Right lobe of liver (tissue), 4 donors: ENCODE measurements around the gene TCTN2.

Experiments used
- POLR2A ChIP-seq: fragments of 450-650 bp; IDR thresholded peaks from one replicate; pipeline ENCODE4 v1.6.1; 2017; ENCODE audit warnings: antibody characterized with exemption, mild to moderate bottlenecking
- TF ChIP-seq, protein P1 (sequence below), 4 donors: fragments of 200-600 bp in 3 of 4; fragments of 450-650 bp in 1 of 4; IDR thresholded peaks; one replicate each; pipeline versions ENCODE4 v1.5.1 to v1.8.0; 2016 to 2022; ENCODE audit warnings: antibody characterized with exemption in 4 of 4, mild to moderate bottlenecking in 2 of 4
- donor health status: DM: no; HTN: no; CAD: no.
- donor health status: DM: no; HTN: no; CAD: no.
- donor health status: DM: no; HTN: yes; CAD: no.

- TF ChIP-seq POLR2A = no peak
- TF ChIP-seq, protein P1, sequence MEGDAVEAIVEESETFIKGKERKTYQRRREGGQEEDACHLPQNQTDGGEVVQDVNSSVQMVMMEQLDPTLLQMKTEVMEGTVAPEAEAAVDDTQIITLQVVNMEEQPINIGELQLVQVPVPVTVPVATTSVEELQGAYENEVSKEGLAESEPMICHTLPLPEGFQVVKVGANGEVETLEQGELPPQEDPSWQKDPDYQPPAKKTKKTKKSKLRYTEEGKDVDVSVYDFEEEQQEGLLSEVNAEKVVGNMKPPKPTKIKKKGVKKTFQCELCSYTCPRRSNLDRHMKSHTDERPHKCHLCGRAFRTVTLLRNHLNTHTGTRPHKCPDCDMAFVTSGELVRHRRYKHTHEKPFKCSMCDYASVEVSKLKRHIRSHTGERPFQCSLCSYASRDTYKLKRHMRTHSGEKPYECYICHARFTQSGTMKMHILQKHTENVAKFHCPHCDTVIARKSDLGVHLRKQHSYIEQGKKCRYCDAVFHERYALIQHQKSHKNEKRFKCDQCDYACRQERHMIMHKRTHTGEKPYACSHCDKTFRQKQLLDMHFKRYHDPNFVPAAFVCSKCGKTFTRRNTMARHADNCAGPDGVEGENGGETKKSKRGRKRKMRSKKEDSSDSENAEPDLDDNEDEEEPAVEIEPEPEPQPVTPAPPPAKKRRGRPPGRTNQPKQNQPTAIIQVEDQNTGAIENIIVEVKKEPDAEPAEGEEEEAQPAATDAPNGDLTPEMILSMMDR (IDR thresholded peaks at IDR 0.05) = no peak
Observed at GRCh38 chr12:123723765-123724164, 52.9 kb downstream of the TCTN2 start.
